Hepatocyte (in vitro differentiated cells): ENCODE measurements around the gene APBB1IP.

Experiments
- CTCF ChIP-seq: fragments of 200-600 bp; sonication (generic); IDR thresholded peaks from 2 replicates; pipeline ENCODE4 v1.5.1; 2016; ENCODE audit warnings: antibody characterized with exemption, mild to moderate bottlenecking; ENCODE audit not compliant: poor library complexity
- EZH2 ChIP-seq: fragments of 200-600 bp; sonication (generic); IDR thresholded peaks from 2 replicates; pipeline ENCODE4 v1.6.1; 2016; ENCODE audit warnings: antibody characterized with exemption, mild to moderate bottlenecking, borderline replicate concordance
- EZH2phosphoT487 ChIP-seq: fragments of 200-600 bp; sonication (generic); IDR thresholded peaks from one replicate; pipeline ENCODE4 v1.6.1; 2018; ENCODE audit warnings: antibody characterized with exemption, mild to moderate bottlenecking, low read depth, moderate library complexity; ENCODE audit not compliant: unreplicated experiment, severe bottlenecking

- TF ChIP-seq EZH2 (no peak), CTCF (no peak), EZH2phosphoT487 (no peak)
Measured at GRCh38 chr10:26449726-26450125, 11.6 kb downstream of the APBB1IP start.
